Testis (tissue), 2 donors: ENCODE data around the gene ZNRF3.

Experiments
- CTCF ChIP-seq, 3 experiments: fragments of 450-650 bp in 2 of 3; fragments of 200-600 bp in 1 of 3; sonication (generic) in 1 of 3; IDR thresholded peaks; one replicate each; pipeline ENCODE4 v1.5.1; 2016 to 2019; ENCODE audit warnings: antibody characterized with exemption in 3 of 3, mild to moderate bottlenecking in 2 of 3, moderate library complexity in 1 of 3
- POLR2A ChIP-seq: fragments of 450-650 bp; IDR thresholded peaks from one replicate; pipeline ENCODE4 v1.6.1; 2017; ENCODE audit warnings: antibody characterized with exemption, mild to moderate bottlenecking, moderate library complexity

- TF ChIP-seq POLR2A (no peak), CTCF (IDR thresholded peaks at IDR 0.05) (no peak)
Observed at GRCh38 chr22:28915969-28916368, 32.6 kb downstream of the ZNRF3 start.
